ENCODE results near the gene NHS.

NHS gene

DNA sequence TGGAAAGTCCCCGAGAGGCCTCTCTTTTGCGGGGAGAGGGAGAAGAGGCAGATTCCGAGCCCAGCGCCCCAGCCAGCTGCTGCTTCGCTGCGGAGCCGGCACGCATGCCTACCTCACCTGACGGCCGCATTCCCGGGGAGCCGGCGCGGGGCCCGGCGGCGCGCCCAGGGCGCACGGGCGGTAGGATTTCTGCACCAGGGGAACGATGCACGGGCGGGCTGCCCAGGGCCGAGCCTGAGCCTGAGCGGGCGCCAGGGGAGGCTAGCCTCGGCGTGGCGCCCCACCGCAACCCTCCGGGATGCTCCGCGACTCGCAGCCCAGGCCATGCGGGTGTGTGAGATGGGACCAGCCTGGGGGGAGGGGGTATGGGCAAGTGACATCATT is 281.0 kb downstream of the NHS start:
- in situ Hi-C loops (cut with MboI; ENCODE audit: low sequenced_read_pairs): no loop called here

- in situ Hi-C loops (cut with MboI; ENCODE audit: low sequenced_read_pairs): no loop called here
Observed at GRCh38 chrX:17656556-17656955, 281.6 kb downstream of the NHS start.

GRCh38 chrX:17662391-17662790 is 287.4 kb downstream of the NHS start:
- in situ Hi-C loops (cut with MboI; ENCODE audit: low sequenced_read_pairs): no loop called here

DNA sequence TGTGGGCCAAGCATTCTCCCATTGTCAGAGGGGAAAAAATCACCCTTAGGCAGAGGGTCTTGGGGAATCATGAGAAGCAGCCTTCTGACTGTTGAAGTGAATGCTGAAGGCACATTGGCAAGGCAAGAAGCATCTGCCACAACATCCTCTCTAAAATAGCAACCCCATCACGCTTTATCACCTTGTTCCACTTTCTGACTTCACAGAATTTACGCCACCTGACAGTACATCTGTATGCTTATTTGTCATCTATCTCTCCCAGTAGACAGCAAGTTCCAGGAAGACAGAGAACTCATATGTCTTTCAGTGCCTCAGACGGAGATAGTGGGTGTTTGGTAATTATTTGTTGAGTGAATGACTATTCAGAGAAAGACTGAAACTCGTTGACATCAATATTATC is 293.9 kb downstream of the NHS start:
- in situ Hi-C loops (cut with MboI; ENCODE audit: low sequenced_read_pairs): no loop called here

- in situ Hi-C loops (cut with MboI; ENCODE audit: low sequenced_read_pairs): no loop called here
Observed at GRCh38 chrX:17669458-17669857, 294.5 kb downstream of the NHS start.

- in situ Hi-C loops (cut with MboI; ENCODE audit: low sequenced_read_pairs): no loop called here
Observed at GRCh38 chrX:17669891-17670290, 294.9 kb downstream of the NHS start.

DNA sequence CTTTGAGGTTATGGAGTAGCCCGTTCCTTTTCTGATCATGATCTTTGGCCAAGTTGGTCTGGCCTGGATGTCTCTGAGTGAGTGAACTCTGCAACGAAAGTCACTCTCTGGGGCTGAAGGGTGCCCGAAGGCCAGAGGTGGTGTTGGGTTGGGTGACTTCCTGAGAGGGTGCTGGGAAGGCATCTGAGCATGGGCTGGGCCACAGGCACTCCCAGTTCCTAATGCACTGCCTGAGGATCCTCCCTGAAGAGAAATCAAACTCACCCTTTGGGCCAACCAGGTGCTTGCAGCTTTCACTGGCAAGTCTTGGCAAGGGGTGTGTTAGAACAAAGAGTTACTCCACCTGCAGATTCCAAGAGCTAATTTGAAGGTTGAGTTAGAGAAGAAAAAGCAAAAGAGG is 295.9 kb downstream of the NHS start:
- in situ Hi-C loops (cut with MboI; ENCODE audit: low sequenced_read_pairs): no loop called here

DNA sequence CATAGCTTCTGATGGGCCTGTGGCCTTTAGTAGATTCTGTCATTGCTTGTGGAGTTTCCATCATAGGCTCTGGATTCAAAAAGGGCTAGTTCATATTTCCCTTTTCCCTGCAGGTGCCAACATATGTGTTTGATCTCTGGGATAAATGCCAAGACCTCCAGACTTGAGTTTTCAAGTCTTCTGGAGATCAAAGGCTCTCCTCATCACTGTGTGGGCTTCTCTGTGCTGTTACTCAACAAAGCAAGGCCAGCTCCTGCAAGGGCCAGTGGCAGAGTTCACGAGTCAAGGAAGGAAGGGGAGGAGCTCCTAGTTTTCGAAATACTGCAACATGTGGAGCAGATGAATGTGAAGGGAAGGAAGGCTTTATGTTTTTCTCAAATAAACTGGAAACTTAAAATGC is 299.6 kb downstream of the NHS start:
- in situ Hi-C loops (cut with MboI; ENCODE audit: low sequenced_read_pairs): no loop called here

- in situ Hi-C loops (cut with MboI; ENCODE audit: low sequenced_read_pairs): no loop called here
Observed at GRCh38 chrX:17679261-17679660, 304.3 kb downstream of the NHS start.

- in situ Hi-C loops (cut with MboI; ENCODE audit: low sequenced_read_pairs): no loop called here
Observed at GRCh38 chrX:17679820-17680219, 304.8 kb downstream of the NHS start.

DNA sequence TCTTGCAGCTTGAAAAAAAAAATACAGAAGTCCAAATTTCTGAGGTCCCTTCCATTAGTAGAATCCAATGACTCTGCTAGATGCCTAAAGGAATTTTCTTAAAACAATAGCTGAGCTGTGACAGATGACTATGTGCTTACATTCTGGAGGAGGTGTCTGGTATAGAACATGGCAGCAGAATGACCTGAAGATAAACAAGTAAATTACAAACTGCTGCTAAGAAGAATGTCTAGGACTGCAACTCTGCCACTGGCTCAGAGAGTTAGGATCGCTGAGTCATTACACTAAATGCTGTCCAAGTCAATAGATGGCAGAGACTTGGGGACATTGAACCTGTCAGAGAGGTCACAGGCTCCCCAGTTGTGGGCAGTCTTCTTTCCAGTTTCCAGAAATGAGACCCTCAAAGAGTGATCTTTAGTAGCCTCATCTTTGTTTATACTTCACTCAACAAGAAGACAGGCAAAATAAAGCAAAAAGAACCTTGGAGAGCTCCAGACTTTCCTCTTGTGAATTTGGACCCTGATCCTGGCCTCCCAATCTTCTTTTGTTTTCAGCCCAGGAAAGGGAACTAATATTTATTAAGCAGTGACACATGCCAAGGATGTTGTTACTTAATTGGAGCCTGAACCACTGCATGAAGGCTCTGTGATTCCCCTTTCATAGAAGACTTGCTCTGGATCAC is 305.9 kb downstream of the NHS start:
- in situ Hi-C loops (cut with MboI; ENCODE audit: low sequenced_read_pairs): no loop called here

GRCh38 chrX:17682259-17682658 is 307.3 kb downstream of the NHS start:
- in situ Hi-C loops (cut with MboI; ENCODE audit: low sequenced_read_pairs): no loop called here

- in situ Hi-C loops (cut with MboI; ENCODE audit: low sequenced_read_pairs): no loop called here
Observed at GRCh38 chrX:17685026-17685425, 310.0 kb downstream of the NHS start.

DNA sequence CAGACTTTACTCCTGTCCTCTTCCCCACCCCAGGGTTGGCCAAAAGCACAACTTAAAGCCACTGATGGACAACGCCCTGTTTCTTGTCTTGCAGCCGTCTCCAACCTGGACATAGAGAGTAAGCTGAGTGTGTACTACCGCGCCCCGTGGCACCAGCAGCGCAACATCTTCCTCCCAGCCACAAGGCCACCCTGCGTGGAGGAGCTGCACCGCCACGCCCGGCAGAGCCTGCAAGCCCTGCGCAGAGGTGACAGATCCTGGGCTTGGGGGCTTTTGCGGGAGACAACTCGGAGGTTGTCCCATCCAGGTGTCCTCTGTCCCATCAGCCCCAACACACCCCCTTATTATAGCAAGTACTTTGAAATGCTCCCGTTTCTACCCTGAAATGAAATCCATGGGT is 312.6 kb downstream of the NHS start:
- in situ Hi-C loops (cut with MboI; ENCODE audit: low sequenced_read_pairs): no loop called here

- in situ Hi-C loops (cut with MboI; ENCODE audit: low sequenced_read_pairs): no loop called here
Observed at GRCh38 chrX:17689971-17690409, 315.0 kb downstream of the NHS start.

DNA sequence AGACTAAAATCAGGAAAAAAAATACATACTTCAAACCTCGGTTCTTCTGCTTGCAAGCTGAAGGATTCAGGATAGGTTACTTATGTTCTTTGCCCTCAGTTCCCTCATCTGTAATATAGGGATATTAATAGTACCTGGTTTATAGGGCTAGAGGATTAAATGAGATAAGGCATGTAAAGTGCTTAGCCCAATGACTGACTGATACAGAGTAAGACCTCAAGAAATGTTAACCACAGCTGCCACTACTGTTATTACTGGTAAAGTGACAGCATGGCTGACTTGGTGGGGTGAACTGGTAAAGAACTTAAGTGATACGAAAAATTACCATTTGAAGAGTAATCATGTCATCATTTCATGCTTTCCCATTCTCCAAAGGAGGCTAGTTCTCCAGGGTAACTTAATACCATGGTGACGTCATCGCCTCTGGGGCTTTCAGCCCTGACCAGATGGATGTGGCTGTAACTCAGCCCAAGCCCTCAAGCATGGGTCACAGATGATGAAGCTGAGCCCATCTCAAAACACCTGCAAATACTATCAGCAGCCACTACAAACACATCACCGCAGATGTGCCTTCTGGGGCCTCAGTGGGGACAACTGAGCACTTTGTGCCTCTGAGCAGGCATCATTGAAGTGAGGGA is 317.8 kb downstream of the NHS start:
- in situ Hi-C loops (cut with MboI; ENCODE audit: low sequenced_read_pairs): no loop called here

DNA sequence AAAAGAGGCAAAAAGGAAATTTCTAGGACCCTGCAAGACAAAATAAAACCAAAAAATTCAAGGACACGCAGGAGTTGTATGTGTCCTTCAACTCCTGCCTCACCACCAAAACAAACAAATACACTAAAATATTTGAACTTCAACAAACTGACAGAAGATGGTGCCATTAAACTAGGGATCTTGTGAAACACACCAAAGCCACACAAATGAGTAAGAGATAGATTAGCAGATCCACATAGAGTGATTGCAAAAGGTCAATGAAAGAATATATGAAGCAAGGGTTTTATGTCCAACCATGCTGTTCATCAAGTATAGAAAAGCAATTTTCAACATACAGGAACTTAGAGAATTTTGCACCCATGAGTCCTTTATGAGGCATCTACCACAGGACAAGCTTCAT is 322.2 kb downstream of the NHS start:
- in situ Hi-C loops (cut with MboI; ENCODE audit: low sequenced_read_pairs): no loop called here

GRCh38 chrX:17700976-17701375 is 326.0 kb downstream of the NHS start:
- in situ Hi-C loops (cut with MboI; ENCODE audit: low sequenced_read_pairs): no loop called here

- in situ Hi-C loops (cut with MboI; ENCODE audit: low sequenced_read_pairs): no loop called here
Observed at GRCh38 chrX:17703201-17703600, 328.2 kb downstream of the NHS start.

DNA sequence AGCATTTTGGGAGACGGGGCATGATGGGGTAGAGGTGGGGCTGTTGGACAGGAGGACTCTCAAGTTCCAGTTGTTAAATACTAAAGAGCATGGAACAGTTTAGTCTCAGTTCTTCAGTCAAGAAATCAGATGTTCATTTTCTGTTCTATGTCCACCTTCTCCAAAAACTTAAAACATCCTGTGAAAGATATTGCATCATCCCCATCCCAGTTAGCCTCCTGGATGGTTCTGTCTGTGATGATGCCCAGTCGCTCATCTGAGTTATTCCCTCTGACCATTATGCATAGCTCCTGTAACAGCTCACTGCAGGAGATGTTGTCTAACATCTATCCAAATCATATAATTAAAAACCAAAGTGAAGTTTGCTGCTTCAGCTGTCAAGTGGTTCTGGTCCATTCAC is 330.2 kb downstream of the NHS start:
- in situ Hi-C loops (cut with MboI; ENCODE audit: low sequenced_read_pairs): no loop called here

DNA sequence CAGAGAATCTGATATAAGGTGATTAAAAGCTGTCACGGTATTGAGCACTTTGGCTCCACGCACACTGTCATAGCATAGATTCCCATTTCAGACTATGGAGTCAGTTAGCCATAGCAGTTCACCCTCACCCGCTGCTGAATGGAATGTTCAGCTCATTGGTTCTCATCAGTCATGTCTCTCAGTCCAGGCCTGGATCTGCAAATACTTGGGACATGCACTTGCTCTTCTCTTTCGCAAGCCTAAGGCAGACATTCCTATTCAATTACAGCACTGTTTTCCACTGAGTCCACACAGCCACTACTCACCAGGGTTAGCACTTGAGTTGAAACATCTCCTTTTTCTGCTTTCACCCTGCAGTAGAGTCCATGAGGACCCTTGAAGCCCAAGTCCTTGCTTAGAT is 331.7 kb downstream of the NHS start:
- in situ Hi-C loops (cut with MboI; ENCODE audit: low sequenced_read_pairs): no loop called here

DNA sequence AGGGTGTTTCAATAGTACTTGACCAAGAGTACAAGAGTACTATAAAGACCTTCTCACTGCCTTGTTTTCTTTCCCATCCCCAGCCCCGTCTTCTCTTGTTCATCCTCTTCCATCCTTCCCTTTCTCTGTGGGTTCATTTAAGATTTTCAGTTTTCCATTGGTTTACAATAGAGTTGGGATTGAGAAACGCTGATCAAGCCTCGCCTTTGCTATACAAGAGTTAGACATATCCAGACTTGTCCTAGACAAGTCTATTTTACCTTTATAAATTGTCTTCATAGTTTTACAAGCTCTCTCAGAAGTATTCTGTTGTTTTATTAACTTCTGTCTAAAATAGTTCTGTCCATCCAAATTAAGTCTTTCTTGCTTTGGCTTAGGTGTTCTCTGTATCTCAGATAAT is 332.7 kb downstream of the NHS start:
- in situ Hi-C loops (cut with MboI; ENCODE audit: low sequenced_read_pairs): no loop called here

GRCh38 chrX:17710871-17711301 is 335.9 kb downstream of the NHS start:
- in situ Hi-C loops (cut with MboI; ENCODE audit: low sequenced_read_pairs): no loop called here
